ENCODE results near the gene TET3. TPM values are rescaled to one million over a fixed set of nuclear protein-coding genes. Genes with fewer than 3 reads are reported as not detected.

Gene TET3
- total RNA-seq, 1 experiment from 2014 or later, result 9.9 TPM

DNA sequence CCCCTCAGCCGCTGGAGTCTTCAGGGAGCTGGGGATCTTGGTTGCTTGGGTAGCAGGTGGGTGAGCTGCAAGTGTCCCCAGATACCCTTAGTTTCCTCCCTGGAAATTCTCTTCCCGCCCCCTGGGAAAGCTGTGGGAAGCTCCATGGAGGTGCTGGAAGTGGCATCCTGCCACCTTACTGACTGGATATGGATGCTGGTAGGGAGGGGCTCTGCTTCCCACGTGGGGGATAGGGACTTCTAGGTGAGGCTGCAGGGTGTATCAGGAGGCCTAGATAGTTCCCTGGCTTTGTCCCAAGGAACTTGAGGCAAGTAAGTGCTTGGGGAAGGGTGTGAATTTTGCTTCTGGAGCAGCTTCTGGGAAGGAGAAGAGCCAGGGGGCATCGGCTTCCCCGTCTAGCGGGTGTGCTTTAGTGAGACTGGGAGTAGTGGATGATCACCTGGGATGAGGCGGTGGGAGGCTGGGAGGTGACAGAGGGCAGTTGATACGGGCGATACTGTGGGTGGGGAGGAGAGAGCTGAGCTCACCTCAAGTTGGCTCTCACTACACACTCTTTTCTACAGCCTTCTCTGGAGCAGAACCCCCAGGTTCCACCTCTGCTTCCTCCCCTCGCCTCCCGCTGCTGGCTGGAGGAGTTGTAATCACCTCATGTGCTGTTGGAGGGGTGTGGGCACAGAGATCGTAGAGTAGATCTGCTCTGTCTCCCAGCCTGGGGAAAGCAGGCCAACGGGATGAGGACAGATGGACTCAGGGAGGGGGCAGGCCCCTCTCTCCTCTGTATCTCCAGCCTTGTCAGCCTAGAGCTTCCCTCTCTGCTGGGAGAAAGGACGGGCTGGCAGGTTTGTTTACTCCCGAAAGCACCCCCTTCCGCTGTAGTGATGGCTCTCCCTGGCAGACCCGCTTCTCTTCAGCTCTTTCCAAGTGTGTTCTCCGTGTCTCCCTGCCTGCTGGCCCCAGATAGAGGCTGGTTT, 19.8 kb downstream of the TET3 start:
- DNase-seq (ENCODE audit: low spot score), result no peak

- no peak for DNase-seq (ENCODE audit: low spot score)
Observed at GRCh38 chr2:74005786-74006185, 21.1 kb downstream of the TET3 start.

DNA sequence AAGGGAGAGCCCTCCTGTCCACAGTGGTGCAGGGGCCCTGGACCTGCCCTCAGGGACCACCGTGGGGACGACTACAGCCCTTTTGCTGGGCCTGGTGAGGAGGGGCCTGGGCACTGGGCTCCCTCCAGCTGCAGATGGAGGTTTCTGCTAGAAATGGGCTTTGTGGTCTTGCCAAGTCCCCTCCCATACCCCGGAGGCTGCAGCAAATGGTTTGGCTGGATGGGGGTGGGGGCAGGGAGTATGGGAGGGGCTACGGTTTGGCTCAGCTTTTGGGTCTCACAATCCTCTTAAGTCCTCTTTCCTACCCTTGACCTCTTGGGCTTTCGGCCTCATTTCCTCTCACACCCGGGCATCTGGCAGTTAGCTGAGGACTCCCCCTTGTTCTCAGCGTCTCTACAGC, 21.7 kb downstream of the TET3 start:
- DNase-seq (ENCODE audit: low spot score), result no peak

- DNase-seq (ENCODE audit: low spot score), result no peak
Observed at GRCh38 chr2:74007121-74007520, 22.4 kb downstream of the TET3 start.

GRCh38 chr2:74007711-74008110, 23.0 kb downstream of the TET3 start:
- no peak for DNase-seq (ENCODE audit: low spot score)

GRCh38 chr2:74008761-74009395, 24.2 kb downstream of the TET3 start:
- DNase-seq (ENCODE audit: low spot score), result no peak

GRCh38 chr2:74009577-74009976, 24.9 kb downstream of the TET3 start:
- no peak for DNase-seq (ENCODE audit: low spot score)

- no peak for DNase-seq (ENCODE audit: low spot score)
Observed at GRCh38 chr2:74010087-74010541, 25.4 kb downstream of the TET3 start.

DNA sequence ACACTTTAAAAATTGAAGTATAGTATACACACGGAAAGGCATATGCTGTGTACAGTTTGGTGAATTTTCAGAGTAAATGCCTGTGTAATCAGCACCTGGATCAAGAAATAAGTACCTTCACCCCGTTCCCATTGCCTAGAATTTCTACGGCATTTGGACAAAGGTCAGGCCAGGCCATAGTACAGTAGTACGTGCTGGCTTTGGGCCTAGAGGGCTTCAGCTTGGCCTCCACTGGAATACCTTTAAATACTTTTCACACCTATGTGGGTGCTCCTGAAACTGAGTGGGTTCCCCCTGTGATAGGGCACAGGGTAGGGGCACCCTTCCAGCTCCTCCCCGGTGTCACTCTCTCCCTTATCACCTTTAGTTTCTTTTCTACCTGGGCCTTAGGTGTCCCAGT, 26.5 kb downstream of the TET3 start:
- no peak for DNase-seq (ENCODE audit: low spot score)

- no peak for DNase-seq (ENCODE audit: low spot score)
Observed at GRCh38 chr2:74014813-74015212, 30.1 kb downstream of the TET3 start.

- no peak for DNase-seq (ENCODE audit: low spot score)
Observed at GRCh38 chr2:74017223-74017622, 32.5 kb downstream of the TET3 start.

DNA sequence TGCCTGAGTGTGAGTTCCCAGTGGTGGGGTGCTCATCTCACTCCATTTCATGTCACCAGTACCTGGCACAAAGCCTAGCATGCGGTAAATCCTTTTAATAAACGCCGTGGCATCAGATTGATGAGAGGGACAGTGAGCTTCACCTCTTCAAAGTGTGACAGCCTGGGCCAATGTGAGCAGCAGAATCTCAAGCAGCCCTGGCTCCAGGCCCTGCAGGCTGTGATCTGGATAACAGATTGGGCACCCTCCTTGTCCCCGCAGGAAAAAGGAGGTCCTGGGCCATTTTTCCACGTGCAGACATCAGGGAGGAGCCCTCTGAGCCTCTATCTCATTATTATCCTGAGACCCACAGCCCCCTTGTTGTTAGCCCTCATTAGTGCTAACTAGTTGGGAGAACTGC, 34.8 kb downstream of the TET3 start:
- DNase-seq (ENCODE audit: low spot score), result no peak

DNA sequence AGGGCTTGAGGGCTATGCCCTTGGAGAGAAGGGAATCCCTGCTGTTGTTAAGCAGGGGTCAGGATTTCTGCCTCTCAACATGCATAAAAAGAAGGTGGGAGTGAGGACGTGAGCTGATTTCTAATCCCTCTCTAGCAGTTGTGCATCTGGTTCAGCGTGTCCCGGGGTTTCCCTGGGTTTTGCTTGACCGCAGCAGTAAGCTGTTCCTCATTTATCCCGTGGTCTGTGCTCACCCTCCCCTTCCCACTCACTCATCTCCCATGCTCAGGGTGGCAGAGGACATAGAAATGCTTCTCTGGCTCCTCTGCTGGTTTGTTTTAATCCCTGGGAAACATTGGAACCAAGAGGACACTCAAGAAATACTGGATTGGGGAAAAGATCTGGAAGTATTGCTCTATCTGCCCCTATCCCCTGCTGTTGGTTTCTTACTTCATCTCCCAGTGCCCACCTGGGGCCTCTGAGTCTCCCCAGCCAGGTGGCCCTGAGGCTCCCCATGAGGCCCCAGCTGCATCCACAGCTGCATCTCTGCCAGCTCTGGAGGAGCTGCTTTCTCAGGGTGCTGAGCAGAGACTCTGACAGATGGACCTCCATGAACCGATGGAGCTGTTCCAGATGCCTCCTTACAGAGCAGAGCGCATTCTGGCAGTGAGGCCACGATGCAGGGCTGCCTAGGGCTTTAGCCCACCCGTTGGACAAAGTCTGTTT, 36.1 kb downstream of the TET3 start:
- DNase-seq (ENCODE audit: low spot score), result no peak

DNA sequence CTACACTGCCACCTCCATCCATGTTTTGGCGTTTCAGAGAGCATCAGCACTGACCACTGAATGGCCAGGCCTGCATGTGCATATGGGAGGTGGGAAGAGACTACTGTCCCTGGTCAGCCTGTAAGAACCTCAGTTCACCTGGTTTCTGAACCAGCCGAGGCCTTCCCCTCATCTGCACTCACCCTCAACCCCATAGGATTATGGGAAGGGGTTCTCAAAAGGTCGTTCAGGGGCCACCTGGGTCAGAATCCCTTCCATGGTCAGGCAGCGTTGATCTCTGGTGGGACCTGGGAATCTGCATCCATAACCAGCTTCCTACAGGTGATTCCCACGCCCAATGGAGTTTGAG, 36.7 kb downstream of the TET3 start:
- no peak for DNase-seq (ENCODE audit: low spot score)

- DNase-seq (ENCODE audit: low spot score), result no peak
Observed at GRCh38 chr2:74024216-74024615, 39.5 kb downstream of the TET3 start.

- no peak for DNase-seq (ENCODE audit: low spot score)
Observed at GRCh38 chr2:74025971-74026612, 41.4 kb downstream of the TET3 start.

- no peak for DNase-seq (ENCODE audit: low spot score)
Observed at GRCh38 chr2:74026687-74027241, 42.1 kb downstream of the TET3 start.

GRCh38 chr2:74027496-74027895, 42.8 kb downstream of the TET3 start:
- no peak for DNase-seq (ENCODE audit: low spot score)

DNA sequence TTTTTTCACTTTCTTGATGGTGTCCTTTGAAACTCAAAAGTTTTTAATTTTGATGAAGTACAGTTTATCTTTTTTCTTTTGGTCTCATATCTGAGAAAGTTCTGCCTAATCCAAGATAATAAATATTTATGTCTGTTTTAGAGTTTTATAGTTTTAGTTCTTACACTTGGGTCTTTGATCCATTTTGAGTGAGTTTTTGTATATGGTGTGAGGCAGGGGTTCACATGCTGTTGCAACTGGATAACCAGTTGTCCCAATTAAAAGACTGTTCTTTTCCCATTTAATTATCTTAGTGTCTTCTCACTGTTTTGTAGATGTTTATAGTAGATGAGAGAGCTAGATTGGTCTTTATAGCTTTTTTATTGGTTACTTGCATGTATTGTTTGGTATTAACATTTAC, 43.6 kb downstream of the TET3 start:
- DNase-seq (ENCODE audit: low spot score), result no peak

DNA sequence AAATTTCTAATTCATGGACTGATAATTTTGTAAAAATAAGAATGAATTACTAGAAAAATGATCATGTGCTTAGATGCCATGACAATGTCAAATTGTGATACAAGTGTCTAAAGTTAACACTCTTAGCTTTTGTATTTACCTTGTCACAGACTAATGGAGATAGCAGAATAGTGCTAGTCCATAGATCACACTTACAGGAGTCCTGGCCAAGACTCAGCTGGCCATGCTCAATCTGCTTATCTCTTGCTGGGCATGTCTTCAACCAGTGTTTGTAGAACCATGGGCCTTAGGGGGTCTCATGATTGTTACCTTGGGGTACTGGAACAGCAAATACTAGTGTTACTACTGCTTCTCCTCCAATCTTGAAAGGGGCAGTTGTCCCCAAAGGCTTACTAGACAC, 44.0 kb downstream of the TET3 start:
- DNase-seq (ENCODE audit: low spot score), result no peak

- DNase-seq (ENCODE audit: low spot score), result no peak
Observed at GRCh38 chr2:74029714-74030397, 45.1 kb downstream of the TET3 start.
